ENCODE results near the gene MYO1B. TPM values are rescaled to one million over a fixed set of nuclear protein-coding genes. Genes with fewer than 3 reads are reported as not detected.

The MYO1B gene
- total and polyA plus RNA-seq, 2 of the 4 experiments (the other 2 are of a cell fraction): 57.2 to 116 TPM

GRCh38 chr2:191436368-191437055 lies 191.3 kb downstream of the MYO1B start:
- Histone ChIP-seq H3K4me3 (ENCODE audit: insufficient read depth, low read depth, low read length) (no peak overlapping the region), H2AK9ac (replicated peaks; ENCODE audit: low read depth, low read length, poor library complexity) (no peak overlapping the region), H3K4ac (ENCODE audit: low read depth, low read length) (no peak overlapping the region), H3K9me1 (ENCODE audit: insufficient read depth, low read length) (no peaks in the 10 kb centered on the region), H3K27me3 (ENCODE audit: control insufficient read depth, insufficient read depth, low read length) (no peaks in the 10 kb centered on the region; the same call in 1 of the 2 replicates), H4K20me1 (ENCODE audit: insufficient read depth, low read length) (no peaks in the 10 kb centered on the region), H3K23ac (ENCODE audit: low read depth, low read length) (no peak overlapping the region), H2AK5ac (ENCODE audit: low read depth, low read length) (no peak overlapping the region), H3K9ac (ENCODE audit: low read depth, low read length) (no peak overlapping the region), H4K91ac (ENCODE audit: insufficient read depth, low read depth, low read length) (no peak overlapping the region), H3K4me2 (ENCODE audit: low read depth, low read length) (no peak overlapping the region), H2AFZ (replicated peaks; ENCODE audit: low read length, poor library complexity) (no peak overlapping the region), H4K8ac (ENCODE audit: low read depth in 2 of 2, low read length in 2 of 2) (peak overlapping the region in 1 of 2 experiments; percentile 15; a peak in 1 of 4 replicates), H3K4me1 (ENCODE audit: control insufficient read depth, insufficient read depth, low read length) (0 out of 2 replicates have a peak, but pooled peaks cover 4% of the 10 kb centered on the region), H3K9me3 (ENCODE audit: control insufficient read depth, insufficient read depth, low read length) (no peaks in the 10 kb centered on the region), H3K56ac (ENCODE audit: extremely low read depth, insufficient read depth, low read length) (no peak overlapping the region), H3K18ac (ENCODE audit: low read depth, low read length) (no peak overlapping the region), H4K5ac (ENCODE audit: low read depth, low read length) (no peak overlapping the region), H3K27ac (ENCODE audit: insufficient read depth, low read length) (no peak overlapping the region), H2BK15ac (ENCODE audit: low read depth, low read length) (no peak overlapping the region), H3K36me3 (ENCODE audit: control insufficient read depth, insufficient read depth, low read length) (no peaks in the 10 kb centered on the region), H2BK5ac (ENCODE audit: low read depth, low read length, poor library complexity, severe bottlenecking) (no peak overlapping the region), H2BK20ac (ENCODE audit: low read depth, low read length) (no peak overlapping the region), H3K14ac (replicated peaks; ENCODE audit: low read depth, low read length) (no peak overlapping the region), H2BK120ac (ENCODE audit: low read depth, low read length) (no peak overlapping the region), H3K79me1 (ENCODE audit: low read depth in 1 of 2, low read length in 2 of 2) (no peaks in the 10 kb centered on the region)
- in situ Hi-C loops (cut with MboI; ENCODE audit: low sequenced_read_pairs): no loop called here
- no peak for TF ChIP-seq NFE2L2 (IDR thresholded peaks at IDR 0.05; ENCODE audit: low read depth, low read length)
- intact Hi-C loops (cut with micrococcal nuclease): no loop called here
- DNase-seq (no peak), ATAC-seq (ENCODE audit: low read depth) (0 out of 2 replicates have a peak, but pooled peaks have one; percentile 9)
- ChIA-PET CTCF (interaction anchor here (0.6 kb wide), 1 partner anchor 21 kb away, joined by 3 read pairs; no protein-coding TSS in a partner anchor), POLR2A (ENCODE audit: unreplicated experiment) (no interaction called here)
- no TSS peak for BruUV-seq (replicated peaks)
- WGBS, 2 experiments (ENCODE audit: extremely low coverage in 2 of 2, insufficient read length in 1 of 2): no CpG with 5 or more reads among the region's 6 CpGs
- dilution Hi-C loops (cut with HindIII; ENCODE audit: low sequenced_read_pairs, unreplicated experiment): no loop called here

Measured in IMR-90 (cell line).